Spinal cord (tissue), 10 donors: ENCODE measurements around the gene PRLH. TPM values are rescaled to one million over a fixed set of nuclear protein-coding genes. Genes with fewer than 3 reads are reported as not detected.
"Not testable (repeated sequence)": the region's sequence is repeated elsewhere in the genome, so short reads cannot be mapped to it uniquely, and the experiment has no call there.

Source experiments
- DNase-seq, 6 donors: peaks; one replicate each; pipeline versions ENCODE4 v3.0.0 to v3.0.0-alpha.2; 2013 to 2015; ENCODE audit warnings: low spot score in 6 of 6, low read depth in 4 of 6
- H3K27ac ChIP-seq: one replicate; pipeline ENCODE4 v1.5.1; 2013; ENCODE audit warnings: low read depth, low read length, control low read depth
- H3K27me3 ChIP-seq: one replicate; pipeline ENCODE4 v1.6.1; 2013; ENCODE audit warnings: low read length; ENCODE audit not compliant: control insufficient read depth, insufficient read depth
- H3K36me3 ChIP-seq: one replicate; pipeline ENCODE4 v1.6.1; 2013; ENCODE audit warnings: low read length; ENCODE audit not compliant: control insufficient read depth, insufficient read depth
- H3K4me1 ChIP-seq: one replicate; pipeline ENCODE4 v1.6.1; 2013; ENCODE audit warnings: low read length; ENCODE audit not compliant: control insufficient read depth, insufficient read depth
- H3K4me3 ChIP-seq: one replicate; pipeline ENCODE4 v1.5.1; 2013; ENCODE audit warnings: low read depth, low read length, control low read depth
- H3K9me3 ChIP-seq: one replicate; pipeline ENCODE4 v1.6.1; 2013; ENCODE audit warnings: low read length; ENCODE audit not compliant: control insufficient read depth, insufficient read depth
- WGBS: methylation state at CpG from one replicate; pipeline ENCODE4 v1.1.5; 2013; ENCODE audit warnings: missing lambda C conversion rate; ENCODE audit not compliant: insufficient coverage; 5-methylcytosine and 5-hydroxymethylcytosine counted together
- polyA plus RNA-seq, 2 donors: library from polyadenylated mRNA; unstranded; fragments of 120-200 nt; gene quantifications; one replicate each; pipeline ENCODE4 v1.2.1, GENCODE V29; 2013; ENCODE audit not compliant: insufficient read length in 2 of 2
- total RNA-seq, 2 donors: library from RNA; depleted of rRNA in 1 of 2; stranded (reverse); fragments of 120-200 nt in 1 of 2; fragments of >200 nt in 1 of 2; gene quantifications; one replicate each; pipeline versions ENCODE4 v1.2.3 to v1.2.4, GENCODE V29; 2013 to 2014
- donor health status: healthy.

The PRLH gene
- total and polyA plus RNA-seq, 4 donors, result not detected

- Histone ChIP-seq H3K9me3 (no peaks in the 10 kb centered on the region), H3K27ac (no peak overlapping the region), H3K36me3 (no peaks in the 10 kb centered on the region), H3K27me3 (no peaks in the 10 kb centered on the region), H3K4me1 (peaks cover 11% of the 10 kb centered on the region), H3K4me3 (no peak overlapping the region)
- no peak for DNase-seq
- WGBS, result 94% methylated on average over 7 of the region's 11 CpGs
Measured at GRCh38 chr2:237604391-237604790, 38.0 kb downstream of the PRLH start.

GRCh38 chr2:237604960-237605359, 38.6 kb downstream of the PRLH start:
- no peak overlapping the region for H3K27ac ChIP-seq
- 75% methylated on average over 7 of the region's 9 CpGs for WGBS
- H3K9me3 ChIP-seq, result no peaks in the 10 kb centered on the region
- H3K36me3 ChIP-seq, result no peaks in the 10 kb centered on the region
- no peaks in the 10 kb centered on the region for H3K27me3 ChIP-seq
- H3K4me1 ChIP-seq, result peaks cover 8% of the 10 kb centered on the region
- H3K4me3 ChIP-seq, result no peak overlapping the region
- no peak for DNase-seq

GRCh38 chr2:237606522-237606921, 40.1 kb downstream of the PRLH start:
- H3K27ac ChIP-seq, DNase-seq, H3K36me3 ChIP-seq, H3K4me1 ChIP-seq, H3K27me3 ChIP-seq, H3K9me3 ChIP-seq, H3K4me3 ChIP-seq: not testable (repeated sequence)
- WGBS, result 90% methylated on average over 4 of the region's 4 CpGs

- Histone ChIP-seq H3K36me3 (no peaks in the 10 kb centered on the region), H3K27me3 (no peaks in the 10 kb centered on the region), H3K27ac (no peak overlapping the region), H3K4me3 (no peak overlapping the region), H3K9me3 (no peaks in the 10 kb centered on the region), H3K4me1 (peaks cover 6% of the 10 kb centered on the region)
- no peak for DNase-seq
- 90% methylated on average over 9 of the region's 10 CpGs for WGBS
Measured at GRCh38 chr2:237612527-237613357, 46.4 kb downstream of the PRLH start.

GRCh38 chr2:237613679-237614078, 47.3 kb downstream of the PRLH start:
- Histone ChIP-seq H3K27ac (no peak overlapping the region), H3K9me3 (no peaks in the 10 kb centered on the region), H3K4me3 (no peak overlapping the region), H3K4me1 (peaks cover 6% of the 10 kb centered on the region), H3K36me3 (no peaks in the 10 kb centered on the region), H3K27me3 (no peaks in the 10 kb centered on the region)
- DNase-seq, result no peak

- Histone ChIP-seq H3K27me3 (no peaks in the 10 kb centered on the region), H3K4me1 (peaks cover 6% of the 10 kb centered on the region), H3K4me3 (no peak overlapping the region), H3K9me3 (no peaks in the 10 kb centered on the region), H3K36me3 (no peaks in the 10 kb centered on the region), H3K27ac (no peak overlapping the region)
- no peak for DNase-seq
- 52% methylated on average over 9 of the region's 9 CpGs for WGBS
Measured at GRCh38 chr2:237614151-237614720, 47.9 kb downstream of the PRLH start.

- no peak for DNase-seq
- WGBS, result 77% methylated on average over 4 of the region's 4 CpGs
- no peaks in the 10 kb centered on the region for H3K9me3 ChIP-seq
- no peak overlapping the region for H3K4me3 ChIP-seq
- no peaks in the 10 kb centered on the region for H3K36me3 ChIP-seq
- no peaks in the 10 kb centered on the region for H3K27me3 ChIP-seq
- peak overlapping the region; percentile 15 for H3K27ac ChIP-seq
- H3K4me1 ChIP-seq, result peaks cover 6% of the 10 kb centered on the region
Measured at GRCh38 chr2:237615631-237616249, 49.4 kb downstream of the PRLH start.

GRCh38 chr2:237616373-237616733, 50.0 kb downstream of the PRLH start:
- H3K36me3 ChIP-seq, result no peaks in the 10 kb centered on the region
- peaks cover 6% of the 10 kb centered on the region for H3K4me1 ChIP-seq
- no peaks in the 10 kb centered on the region for H3K9me3 ChIP-seq
- 79% methylated on average over 2 of the region's 3 CpGs for WGBS
- H3K27ac ChIP-seq, result peak overlapping the region; percentile 15
- H3K4me3 ChIP-seq, result no peak overlapping the region
- no peaks in the 10 kb centered on the region for H3K27me3 ChIP-seq
- no peak for DNase-seq
